Central memory CD8-positive, alpha-beta T cell (primary cell): ENCODE results near the gene MAP7D1.

Source experiments
- ATAC-seq: fragments of 150-1000 bp; cut with Tn5 transposase; replicated peaks from 2 replicates; pipeline ENCODE4 v1.10.0; 2022; ENCODE audit warnings: mild to moderate bottlenecking, moderate FRiP score, moderate number of reproducible peaks; ENCODE audit not compliant: poor library complexity, severe bottlenecking; ENCODE audit errors: extremely low read depth
- DNase-seq, 2 donors: peaks; one replicate each; pipeline ENCODE4 v3.0.0; 2021; ENCODE audit warnings: low spot score in 2 of 2
- H3K27ac Mint-ChIP-seq: one replicate; pipeline ENCODE4 v1.8.0; 2022; ENCODE audit warnings: low read depth, mild to moderate bottlenecking, moderate library complexity, mixed read lengths
- H3K27me3 Mint-ChIP-seq: one replicate; pipeline ENCODE4 v1.8.0; 2022; ENCODE audit warnings: mixed read lengths
- H3K36me3 Mint-ChIP-seq: one replicate; pipeline ENCODE4 v1.8.0; 2022; ENCODE audit warnings: mild to moderate bottlenecking, moderate library complexity, mixed read lengths; ENCODE audit not compliant: insufficient read depth
- H3K4me1 Mint-ChIP-seq: one replicate; pipeline ENCODE4 v1.8.0; 2022; ENCODE audit warnings: mixed read lengths
- H3K4me3 Mint-ChIP-seq: one replicate; pipeline ENCODE4 v1.8.0; 2022; ENCODE audit warnings: mild to moderate bottlenecking, moderate library complexity, mixed read lengths
- H3K9me3 Mint-ChIP-seq: one replicate; pipeline ENCODE4 v1.8.0; 2022; ENCODE audit warnings: mixed read lengths

The MAP7D1 gene

DNA sequence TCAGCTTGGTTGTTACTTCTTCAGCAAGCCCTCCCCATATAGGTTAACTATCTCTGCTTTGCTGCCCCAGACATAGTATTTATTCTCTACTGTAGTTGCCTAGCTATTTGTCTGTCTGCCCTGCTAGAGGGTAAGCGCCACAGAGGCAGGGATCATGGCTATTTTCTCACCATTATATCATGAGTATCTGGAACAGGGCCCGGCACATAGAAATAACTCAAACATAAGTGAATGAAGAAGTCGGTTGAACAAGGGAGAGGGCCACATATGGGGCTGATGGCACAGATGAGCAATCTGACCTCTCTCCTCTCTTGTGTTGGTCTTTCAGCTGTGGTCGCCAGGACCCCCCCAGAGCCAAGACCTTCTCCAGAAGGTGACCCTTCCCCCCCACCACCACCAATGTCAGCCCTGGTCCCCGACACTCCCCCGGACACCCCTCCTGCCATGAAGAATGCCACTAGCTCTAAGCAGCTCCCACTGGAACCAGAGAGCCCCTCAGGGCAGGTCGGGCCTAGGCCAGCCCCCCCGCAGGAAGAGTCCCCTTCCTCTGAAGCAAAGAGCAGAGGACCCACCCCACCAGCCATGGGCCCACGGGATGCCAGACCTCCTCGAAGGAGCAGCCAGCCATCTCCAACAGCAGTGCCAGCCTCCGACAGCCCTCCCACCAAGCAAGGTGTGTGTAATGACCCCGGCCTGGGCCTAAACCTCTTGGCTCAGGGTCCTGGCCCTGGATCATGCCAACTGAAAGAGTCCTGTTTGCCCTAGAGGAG lies 14.9 kb downstream of the MAP7D1 start:
- ATAC-seq: no peak
- Mint-ChIP-seq H3K4me3 (no peak overlapping the region), H3K9me3 (no peaks in the 10 kb centered on the region), H3K36me3 (peaks cover 74% of the 10 kb centered on the region), H3K4me1 (peaks cover 43% of the 10 kb centered on the region), H3K27me3 (no peaks in the 10 kb centered on the region), H3K27ac (peak overlapping the region; percentile 75)
- no peak for DNase-seq

DNA sequence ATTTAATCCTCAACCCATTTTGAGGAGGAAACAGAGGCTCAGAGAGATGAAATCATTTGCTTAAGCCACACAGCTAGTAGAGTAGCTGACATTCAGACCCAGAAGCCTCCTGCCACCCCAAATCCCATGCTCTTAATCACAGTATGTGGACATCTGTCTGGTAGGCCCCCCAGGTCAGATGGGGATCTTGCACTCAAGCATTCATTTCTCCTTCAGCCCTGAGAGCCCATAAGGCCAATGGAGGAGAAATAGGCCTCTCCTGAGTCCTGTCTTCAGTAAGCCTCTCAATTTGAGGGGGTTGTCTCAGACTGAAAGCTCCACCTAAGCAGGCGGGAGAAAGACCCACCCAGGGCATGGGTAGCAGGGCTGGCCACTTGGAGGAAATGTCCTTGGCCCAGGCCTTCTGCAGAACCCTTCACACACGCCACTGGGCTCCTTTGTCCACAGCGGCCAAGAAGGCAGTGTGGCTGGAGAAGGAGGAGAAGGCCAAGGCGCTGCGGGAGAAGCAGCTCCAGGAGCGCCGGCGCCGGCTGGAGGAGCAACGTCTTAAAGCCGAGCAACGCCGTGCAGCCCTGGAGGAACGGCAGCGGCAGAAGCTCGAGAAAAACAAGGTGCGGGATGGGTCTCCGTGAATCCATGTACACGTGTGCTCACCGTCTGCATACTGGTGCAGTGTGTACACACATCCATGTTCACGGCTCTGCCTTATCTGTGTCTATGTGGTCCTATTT lies 16.2 kb downstream of the MAP7D1 start:
- peaks cover 29% of the 10 kb centered on the region for H3K4me1 Mint-ChIP-seq
- no peak overlapping the region for H3K4me3 Mint-ChIP-seq
- ATAC-seq (no peak), DNase-seq (no peak)
- H3K36me3 Mint-ChIP-seq: peaks cover 67% of the 10 kb centered on the region
- H3K27ac Mint-ChIP-seq: no peak overlapping the region
- H3K27me3 Mint-ChIP-seq: no peaks in the 10 kb centered on the region
- H3K9me3 Mint-ChIP-seq: no peaks in the 10 kb centered on the region

DNA sequence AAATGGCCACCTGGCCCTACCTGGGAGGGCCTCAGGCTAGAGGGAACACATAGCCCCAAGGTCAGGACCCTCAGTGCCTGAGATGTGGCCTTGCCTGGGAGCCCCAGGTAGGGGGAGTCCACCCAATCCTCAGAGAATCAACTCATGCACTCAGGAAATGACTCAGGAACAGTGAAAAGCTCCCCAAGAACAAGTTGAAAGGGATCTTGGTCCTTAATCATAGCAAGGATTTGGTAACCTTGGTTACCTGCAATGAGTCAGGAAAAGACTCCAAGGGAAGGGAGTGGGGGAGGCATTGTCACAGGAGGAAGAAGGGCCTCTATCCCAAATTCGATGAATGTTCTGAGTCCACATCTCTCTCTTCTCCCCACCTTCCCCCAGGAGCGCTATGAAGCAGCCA lies 17.0 kb downstream of the MAP7D1 start:
- H3K36me3 Mint-ChIP-seq: peaks cover 65% of the 10 kb centered on the region
- no peak overlapping the region for H3K4me3 Mint-ChIP-seq
- no peaks in the 10 kb centered on the region for H3K9me3 Mint-ChIP-seq
- ATAC-seq (no peak), DNase-seq (no peak)
- no peak overlapping the region for H3K27ac Mint-ChIP-seq
- no peaks in the 10 kb centered on the region for H3K27me3 Mint-ChIP-seq
- peaks cover 27% of the 10 kb centered on the region for H3K4me1 Mint-ChIP-seq

DNA sequence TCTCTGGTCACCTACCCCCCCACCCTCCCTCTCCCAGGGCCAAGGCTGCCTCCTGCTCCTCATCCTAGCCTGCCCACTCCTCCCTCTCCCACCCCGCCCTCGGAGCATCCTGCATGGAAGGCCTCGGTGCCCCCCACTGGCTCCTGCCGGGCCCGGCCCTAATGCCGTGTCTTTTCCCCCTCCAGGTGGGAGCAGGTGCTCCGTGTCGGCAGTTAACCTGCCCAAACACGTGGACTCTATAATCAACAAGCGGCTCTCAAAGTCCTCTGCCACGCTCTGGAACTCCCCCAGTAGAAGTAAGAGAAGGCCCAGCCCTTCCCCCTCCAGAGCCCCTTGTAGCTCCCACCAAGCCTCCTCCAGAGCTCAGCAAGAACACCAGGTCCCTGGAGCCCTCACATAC lies 18.8 kb downstream of the MAP7D1 start:
- H3K36me3 Mint-ChIP-seq: peaks cover 65% of the 10 kb centered on the region

DNA sequence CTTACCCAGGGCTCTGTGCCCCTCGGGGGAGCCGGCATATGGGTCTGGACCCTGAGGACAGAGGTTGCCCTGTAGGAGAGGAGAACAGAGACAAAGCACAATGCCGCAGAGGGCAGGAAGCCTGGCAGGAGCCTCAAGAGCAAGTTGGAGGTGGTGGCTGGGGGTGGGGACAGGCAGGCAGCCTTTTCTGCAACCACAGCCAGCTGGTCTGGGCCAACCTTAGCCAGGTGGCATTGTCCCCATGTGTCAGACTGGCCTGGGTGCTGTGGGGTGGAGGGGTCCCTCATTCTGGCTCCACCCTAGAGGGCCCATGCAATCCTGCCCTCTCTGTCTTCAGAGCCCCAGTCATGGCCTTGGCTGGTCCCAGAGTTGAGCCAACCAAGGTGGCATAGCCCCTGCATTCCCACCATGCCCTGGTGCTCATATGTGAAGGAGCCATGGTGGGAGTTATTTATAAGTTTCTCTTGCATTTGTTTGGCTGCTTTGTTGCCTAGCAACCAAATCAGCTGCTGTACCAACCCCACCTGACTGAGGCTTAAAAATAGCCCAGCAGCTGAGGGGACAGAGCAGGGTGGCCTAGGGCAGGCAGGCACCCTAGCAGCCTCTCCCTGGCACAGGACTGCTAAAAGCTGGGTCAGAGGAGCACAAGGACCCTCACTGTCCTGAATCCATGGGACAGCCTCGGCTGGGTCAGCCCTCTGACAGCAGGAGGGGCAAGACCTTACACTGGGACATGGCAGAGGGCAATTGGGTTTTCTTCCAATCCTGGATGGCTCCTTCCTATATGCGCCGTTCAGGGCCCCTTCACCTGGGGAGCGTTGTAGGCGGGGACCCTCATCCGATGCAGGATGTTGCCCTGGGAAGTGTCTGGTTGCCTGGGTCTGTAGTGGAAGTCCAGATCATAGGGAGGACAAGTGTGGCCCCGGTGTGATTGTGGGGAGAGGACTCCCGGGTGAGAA lies 19.5 kb downstream of the MAP7D1 start:
- peaks cover 67% of the 10 kb centered on the region for H3K36me3 Mint-ChIP-seq
- no peaks in the 10 kb centered on the region for H3K27me3 Mint-ChIP-seq
- peaks cover 17% of the 10 kb centered on the region for H3K4me1 Mint-ChIP-seq
- no peak overlapping the region for H3K4me3 Mint-ChIP-seq
- ATAC-seq (peak; percentile 24), DNase-seq (no peak)
- H3K9me3 Mint-ChIP-seq: no peaks in the 10 kb centered on the region
- H3K27ac Mint-ChIP-seq: peak overlapping the region; percentile 38

More for the DNA sequence above, 18.8 kb downstream of the MAP7D1 start:
- Mint-ChIP-seq H3K4me1 (peaks cover 19% of the 10 kb centered on the region), H3K27ac (peak overlapping the region; percentile 38), H3K27me3 (no peaks in the 10 kb centered on the region), H3K9me3 (no peaks in the 10 kb centered on the region), H3K4me3 (no peak overlapping the region)
- no peak for DNase-seq
- ATAC-seq: no peak

DNA sequence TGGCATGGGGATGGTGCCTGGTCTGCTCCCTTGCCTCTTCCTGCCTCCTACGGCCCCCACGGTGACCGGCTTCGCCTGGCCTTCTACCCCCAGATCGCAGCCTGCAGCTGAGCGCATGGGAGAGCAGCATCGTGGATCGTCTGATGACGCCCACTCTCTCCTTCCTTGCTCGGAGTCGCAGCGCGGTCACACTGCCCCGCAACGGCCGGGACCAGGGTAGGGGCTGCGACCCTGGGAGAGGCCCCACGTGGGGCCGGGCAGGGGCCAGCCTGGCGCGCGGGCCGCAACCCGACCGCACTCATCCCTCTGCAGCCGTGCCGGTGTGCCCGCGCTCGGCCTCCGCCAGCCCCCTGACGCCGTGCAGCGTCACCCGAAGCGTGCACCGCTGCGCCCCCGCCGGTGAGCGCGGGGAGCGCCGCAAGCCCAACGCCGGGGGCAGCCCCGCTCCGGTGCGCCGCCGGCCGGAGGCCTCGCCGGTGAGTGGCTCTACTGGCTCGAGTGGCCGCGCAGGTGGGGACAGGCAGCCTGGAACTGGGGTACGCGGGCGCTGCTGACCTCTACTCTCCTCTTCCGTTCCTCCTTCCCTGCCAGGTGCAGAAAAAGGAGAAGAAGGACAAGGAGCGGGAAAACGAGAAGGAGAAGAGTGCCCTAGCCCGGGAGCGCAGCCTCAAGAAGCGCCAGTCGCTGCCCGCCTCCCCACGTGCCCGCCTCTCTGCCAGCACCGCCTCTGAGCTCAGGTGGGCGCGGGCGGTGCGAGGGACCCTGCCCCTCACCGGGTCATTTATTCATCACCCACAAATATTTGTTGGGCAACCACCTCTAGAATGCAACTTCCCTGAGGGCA lies 20.4 kb downstream of the MAP7D1 start:
- ATAC-seq: no peak
- Mint-ChIP-seq H3K4me3 (no peak overlapping the region), H3K4me1 (peaks cover 14% of the 10 kb centered on the region), H3K27ac (no peak overlapping the region), H3K9me3 (no peaks in the 10 kb centered on the region), H3K36me3 (peaks cover 64% of the 10 kb centered on the region), H3K27me3 (no peaks in the 10 kb centered on the region)
- no peak for DNase-seq

DNA sequence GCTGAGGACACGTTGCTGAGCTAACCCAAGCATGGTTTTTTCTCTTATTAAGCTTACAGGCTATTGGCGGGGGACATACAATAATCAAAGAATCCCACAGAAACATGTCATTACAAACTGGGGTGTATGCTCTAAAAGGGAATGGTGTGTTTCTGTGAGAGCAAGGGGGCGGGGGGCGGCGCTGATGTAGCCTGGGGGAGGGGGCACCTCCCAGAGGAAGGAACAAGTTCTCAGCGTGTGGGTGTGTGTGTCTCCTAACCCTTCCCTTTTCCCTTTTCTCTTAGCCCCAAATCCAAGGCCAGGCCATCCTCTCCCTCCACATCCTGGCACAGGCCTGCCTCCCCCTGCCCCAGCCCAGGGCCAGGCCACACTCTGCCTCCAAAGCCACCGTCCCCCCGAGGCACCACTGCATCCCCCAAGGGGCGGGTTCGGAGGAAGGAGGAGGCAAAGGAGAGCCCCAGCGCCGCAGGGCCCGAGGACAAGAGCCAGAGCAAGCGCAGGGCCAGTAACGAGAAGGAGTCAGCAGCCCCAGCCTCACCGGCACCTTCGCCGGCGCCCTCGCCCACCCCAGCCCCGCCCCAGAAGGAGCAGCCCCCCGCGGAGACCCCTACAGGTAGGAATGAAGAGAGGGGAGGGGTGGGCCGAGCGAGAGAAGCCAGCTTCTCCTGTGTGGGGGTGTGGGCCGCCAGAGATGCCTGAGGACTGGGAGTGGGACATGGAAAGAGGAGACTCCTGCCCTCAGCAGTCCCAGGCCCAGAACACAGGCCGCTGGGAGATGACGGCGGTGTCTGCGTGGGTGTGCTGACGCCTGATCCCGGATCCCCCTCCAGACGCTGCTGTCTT lies 21.9 kb downstream of the MAP7D1 start:
- H3K4me1 Mint-ChIP-seq: peaks cover 14% of the 10 kb centered on the region
- ATAC-seq: no peak
- H3K36me3 Mint-ChIP-seq: peaks cover 55% of the 10 kb centered on the region
- no peak for DNase-seq
- no peak overlapping the region for H3K27ac Mint-ChIP-seq
- no peaks in the 10 kb centered on the region for H3K9me3 Mint-ChIP-seq
- no peaks in the 10 kb centered on the region for H3K27me3 Mint-ChIP-seq
- H3K4me3 Mint-ChIP-seq: no peak overlapping the region

DNA sequence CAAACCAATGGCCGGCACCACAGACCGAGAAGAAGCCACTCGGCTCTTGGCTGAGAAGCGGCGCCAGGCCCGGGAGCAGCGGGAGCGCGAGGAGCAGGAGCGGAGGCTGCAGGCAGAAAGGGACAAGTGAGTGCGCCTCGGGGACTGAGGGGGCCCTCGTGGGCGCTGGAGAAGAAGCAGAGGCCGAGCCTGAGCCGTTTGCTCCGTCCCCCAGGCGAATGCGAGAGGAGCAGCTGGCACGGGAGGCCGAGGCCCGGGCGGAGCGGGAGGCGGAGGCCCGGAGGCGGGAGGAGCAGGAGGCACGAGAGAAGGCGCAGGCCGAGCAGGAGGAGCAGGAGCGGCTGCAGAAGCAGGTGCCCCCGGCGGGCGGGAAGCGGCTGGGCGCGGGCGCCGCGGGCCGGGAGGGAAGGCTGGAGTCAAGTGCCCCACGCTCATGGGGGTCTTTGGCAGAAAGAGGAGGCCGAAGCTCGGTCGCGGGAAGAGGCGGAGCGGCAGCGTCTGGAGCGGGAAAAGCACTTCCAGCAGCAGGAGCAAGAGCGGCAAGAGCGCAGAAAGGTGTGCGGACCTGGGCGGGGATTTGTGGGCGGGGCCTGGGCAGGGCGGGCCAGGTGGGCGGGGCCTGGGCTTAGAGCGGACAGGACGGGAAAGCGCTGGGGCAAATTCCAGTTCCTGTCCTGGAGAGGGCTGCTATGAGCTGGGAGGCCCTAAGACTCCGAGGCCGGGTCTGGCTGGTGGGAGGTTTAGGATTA lies 22.7 kb downstream of the MAP7D1 start:
- no peak overlapping the region for H3K27ac Mint-ChIP-seq
- peaks cover 51% of the 10 kb centered on the region for H3K36me3 Mint-ChIP-seq
- H3K4me1 Mint-ChIP-seq: peaks cover 13% of the 10 kb centered on the region
- no peak overlapping the region for H3K4me3 Mint-ChIP-seq
- no peaks in the 10 kb centered on the region for H3K9me3 Mint-ChIP-seq
- DNase-seq: no peak
- H3K27me3 Mint-ChIP-seq: no peaks in the 10 kb centered on the region
- no peak for ATAC-seq

DNA sequence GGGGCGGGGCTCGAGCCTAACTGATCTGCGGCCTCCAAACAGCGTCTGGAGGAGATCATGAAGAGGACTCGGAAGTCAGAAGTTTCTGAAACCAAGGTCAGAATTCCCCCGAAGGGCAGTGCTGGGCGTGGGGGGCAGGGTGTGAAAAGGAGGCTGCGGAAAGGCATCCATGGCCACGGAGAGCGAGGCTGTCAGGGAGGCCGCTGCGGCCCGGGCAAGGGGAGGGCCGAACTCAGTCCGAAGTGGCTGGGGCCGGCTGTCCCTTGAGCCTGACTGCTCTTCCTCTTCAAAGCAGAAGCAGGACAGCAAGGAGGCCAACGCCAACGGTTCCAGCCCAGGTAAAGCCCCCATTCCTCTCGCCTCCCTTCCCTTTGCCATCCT lies 23.2 kb downstream of the MAP7D1 start:
- Mint-ChIP-seq H3K4me1 (peaks cover 7% of the 10 kb centered on the region), H3K27ac (no peak overlapping the region), H3K4me3 (no peak overlapping the region), H3K9me3 (no peaks in the 10 kb centered on the region), H3K27me3 (no peaks in the 10 kb centered on the region), H3K36me3 (peaks cover 46% of the 10 kb centered on the region)
- ATAC-seq (no peak), DNase-seq (no peak)

DNA sequence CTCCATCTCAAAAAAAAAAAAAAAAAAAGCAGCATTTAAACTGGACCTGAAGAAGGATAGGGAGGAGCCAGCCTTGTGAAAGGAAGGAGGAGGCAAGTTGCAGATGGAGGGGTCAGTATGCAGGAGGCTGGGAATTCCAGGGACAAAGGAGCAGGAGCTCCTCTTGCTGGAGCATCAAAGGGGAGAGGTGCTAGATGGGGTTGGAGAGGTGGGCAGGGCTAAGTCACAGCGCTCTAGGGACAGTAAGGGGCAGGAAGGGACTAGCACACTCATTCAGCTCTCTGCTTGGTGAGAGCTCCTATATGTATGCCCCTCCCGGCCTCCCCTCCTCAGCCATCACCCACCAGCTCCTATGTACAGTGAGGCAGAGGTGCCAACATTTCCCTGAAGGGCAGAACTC lies 26.8 kb downstream of the MAP7D1 start:
- ATAC-seq (no peak), DNase-seq (no peak)
- H3K4me3 Mint-ChIP-seq: no peak overlapping the region
- H3K36me3 Mint-ChIP-seq: peaks cover 34% of the 10 kb centered on the region
- H3K9me3 Mint-ChIP-seq: no peaks in the 10 kb centered on the region
- H3K27ac Mint-ChIP-seq: peak overlapping the region; percentile 7
- peaks cover 6% of the 10 kb centered on the region for H3K4me1 Mint-ChIP-seq
- H3K27me3 Mint-ChIP-seq: no peaks in the 10 kb centered on the region
